H9 (cell line): ENCODE results near the gene NCKAP5. TPM values are rescaled to one million over a fixed set of nuclear protein-coding genes. Genes with fewer than 3 reads are reported as not detected.

ENCODE experiments used
- DNase-seq: peaks from one replicate; pipeline ENCODE4 v3.0.0-alpha.2; 2017
- H2AFZ ChIP-seq: one replicate; pipeline ENCODE4 v1.6.1; 2013; ENCODE audit warnings: mild to moderate bottlenecking, low read length, control low read depth, moderate library complexity
- H2AK5ac ChIP-seq: 2 replicates; pipeline ENCODE4 v1.6.1; 2013; ENCODE audit warnings: low read length, control low read depth, mixed read lengths; ENCODE audit not compliant: insufficient read length
- H2BK120ac ChIP-seq: one replicate; pipeline ENCODE4 v1.6.1; 2013; ENCODE audit warnings: low read depth, mild to moderate bottlenecking, low read length, control low read depth, inconsistent platforms; ENCODE audit not compliant: poor library complexity, severe bottlenecking
- H2BK12ac ChIP-seq: 2 replicates; pipeline ENCODE4 v1.6.1; 2013; ENCODE audit warnings: low read length, control low read depth, mixed read lengths, low read depth; ENCODE audit not compliant: insufficient read length
- H2BK15ac ChIP-seq: 2 replicates; pipeline ENCODE4 v1.6.1; 2013; ENCODE audit warnings: low read depth, low read length, control low read depth
- H2BK20ac ChIP-seq: one replicate; pipeline ENCODE4 v1.6.1; 2013; ENCODE audit warnings: low read depth, mild to moderate bottlenecking, low read length, control low read depth, inconsistent platforms; ENCODE audit not compliant: poor library complexity, severe bottlenecking
- H2BK5ac ChIP-seq: 2 replicates; pipeline ENCODE4 v1.6.1; 2013; ENCODE audit warnings: low read length, control low read depth, mixed read lengths; ENCODE audit not compliant: insufficient read length
- H3K14ac ChIP-seq: 2 replicates; pipeline ENCODE4 v1.6.1; 2013; ENCODE audit warnings: low read length, control low read depth; ENCODE audit not compliant: insufficient read depth
- H3K18ac ChIP-seq: 2 replicates; pipeline ENCODE4 v1.6.1; 2013; ENCODE audit warnings: low read depth, mild to moderate bottlenecking, mixed read lengths, low read length, control low read depth; ENCODE audit not compliant: insufficient read length
- H3K23ac ChIP-seq: 2 replicates; pipeline ENCODE4 v1.6.1; 2013; ENCODE audit warnings: low read length, control low read depth, mixed read lengths, low read depth; ENCODE audit not compliant: insufficient read length
- H3K23me2 ChIP-seq: 2 replicates; pipeline ENCODE4 v1.6.1; 2013; ENCODE audit warnings: low read depth, mild to moderate bottlenecking, mixed read lengths, low read length, control low read depth; ENCODE audit not compliant: insufficient read length, poor library complexity, severe bottlenecking
- H3K27ac ChIP-seq: 2 replicates; pipeline ENCODE4 v1.5.1; 2013; ENCODE audit warnings: low read length, control low read depth, mixed read lengths, low read depth; ENCODE audit not compliant: insufficient read length
- H3K27me3 ChIP-seq: 2 replicates; pipeline ENCODE4 v1.6.1; 2013; ENCODE audit warnings: low read length, control low read depth, inconsistent platforms; ENCODE audit not compliant: insufficient read depth
- H3K4ac ChIP-seq: 2 replicates; pipeline ENCODE4 v1.6.1; 2013; ENCODE audit warnings: low read depth, mild to moderate bottlenecking, control low read depth, inconsistent platforms, low read length, moderate library complexity
- H3K4me1 ChIP-seq: 2 replicates; pipeline ENCODE4 v1.6.1; 2013; ENCODE audit warnings: low read length, control low read depth, inconsistent platforms; ENCODE audit not compliant: insufficient read depth
- H3K4me2 ChIP-seq: 2 replicates; pipeline ENCODE4 v1.6.1; 2013; ENCODE audit warnings: low read length, control low read depth, mixed read lengths; ENCODE audit not compliant: insufficient read length, insufficient read depth
- H3K56ac ChIP-seq: 2 replicates; pipeline ENCODE4 v1.6.1; 2013; ENCODE audit warnings: low read depth, mild to moderate bottlenecking, mixed read lengths, low read length, control low read depth; ENCODE audit not compliant: insufficient read length
- H3K79me1 ChIP-seq: 2 replicates; pipeline ENCODE4 v1.6.1; 2013; ENCODE audit warnings: low read depth, mild to moderate bottlenecking, moderate library complexity, low read length, control low read depth, inconsistent platforms; ENCODE audit not compliant: insufficient read depth, poor library complexity, severe bottlenecking
- H3K79me2 ChIP-seq: 2 replicates; pipeline ENCODE4 v1.6.1; 2013; ENCODE audit warnings: low read length, control low read depth, inconsistent platforms; ENCODE audit not compliant: insufficient read depth
- H3K9ac ChIP-seq: 2 replicates; pipeline ENCODE4 v1.6.1; 2013; ENCODE audit warnings: low read length, control low read depth, mixed read lengths; ENCODE audit not compliant: insufficient read length; ENCODE audit errors: extremely low read depth
- H3K9me3 ChIP-seq: one replicate; pipeline ENCODE4 v1.6.1; 2013; ENCODE audit warnings: low read depth, low read length, inconsistent platforms; ENCODE audit not compliant: control insufficient read depth
- H3T11ph ChIP-seq: one replicate; pipeline ENCODE4 v1.6.1; 2013; ENCODE audit warnings: mild to moderate bottlenecking, low read length, control low read depth, inconsistent platforms
- H4K20me1 ChIP-seq: one replicate; pipeline ENCODE4 v1.6.1; 2013; ENCODE audit not compliant: control insufficient read depth, insufficient read length, insufficient read depth
- H4K5ac ChIP-seq: 2 replicates; pipeline ENCODE4 v1.6.1; 2013; ENCODE audit warnings: low read depth, mild to moderate bottlenecking, mixed read lengths, low read length, control low read depth; ENCODE audit not compliant: insufficient read length
- H4K8ac ChIP-seq: replicated peaks from 2 replicates; pipeline ENCODE4 v1.6.1; 2013; ENCODE audit warnings: low read length, control low read depth, mixed read lengths, low read depth; ENCODE audit not compliant: insufficient read length
- H4K91ac ChIP-seq: 2 replicates; pipeline ENCODE4 v1.6.1; 2013; ENCODE audit warnings: low read depth, mild to moderate bottlenecking, moderate library complexity, mixed read lengths, low read length, control low read depth; ENCODE audit not compliant: insufficient read length
- H3K27ac Mint-ChIP-seq, 3 experiments: 2 replicates in 2 of 3; 3 replicates in 1 of 3; pipeline ENCODE4 v1.8.0; 2020 to 2021; ENCODE audit warnings: mixed read lengths in 3 of 3, mild to moderate bottlenecking in 1 of 3, moderate library complexity in 1 of 3
- H3K27me3 Mint-ChIP-seq: 2 replicates; pipeline ENCODE4 v1.8.0; 2021; ENCODE audit warnings: low read depth, mild to moderate bottlenecking, moderate library complexity, mixed read lengths
- H3K36me3 Mint-ChIP-seq, 3 experiments: 2 replicates in 2 of 3; 3 replicates in 1 of 3; pipeline ENCODE4 v1.8.0; 2020 to 2021; ENCODE audit warnings: low read depth in 3 of 3, mixed read lengths in 3 of 3; ENCODE audit not compliant: insufficient read depth in 1 of 3
- H3K4me1 Mint-ChIP-seq, 2 experiments: 2 replicates each; pipeline ENCODE4 v1.8.0; 2020; ENCODE audit warnings: mixed read lengths in 2 of 2
- H3K4me3 Mint-ChIP-seq, 2 experiments: 2 replicates in 1 of 2; 3 replicates in 1 of 2; pipeline ENCODE4 v1.8.0; 2020 to 2021; ENCODE audit warnings: mild to moderate bottlenecking in 2 of 2, mixed read lengths in 2 of 2, moderate library complexity in 1 of 2
- H3K9me3 Mint-ChIP-seq, 2 experiments: 2 replicates in 1 of 2; 3 replicates in 1 of 2; pipeline ENCODE4 v1.8.0; 2020; ENCODE audit warnings: mild to moderate bottlenecking in 2 of 2, mixed read lengths in 2 of 2, moderate library complexity in 1 of 2
- WGBS: extraction: QIAGEN DNeasy Blood & Tissue Kit; methylation state at CpG from one replicate; pipeline ENCODE4 v1.1.7; 2013; ENCODE audit warnings: missing lambda C conversion rate, low lambda C conversion rate, mixed read lengths; ENCODE audit not compliant: insufficient read length; ENCODE audit errors: extremely low coverage; 5-methylcytosine and 5-hydroxymethylcytosine counted together
- total RNA-seq: library from RNA; stranded (reverse); gene quantifications from 2 replicates; pipeline ENCODE4 v1.2.1, GENCODE V29; 2021
- TF ChIP-seq, protein P1 (sequence below): fragments of 200-600 bp; sonication (generic); conservative IDR thresholded peaks from 3 replicates; pipeline ENCODE4 v1.8.0; 2021; ENCODE audit warnings: antibody characterized with exemption, mild to moderate bottlenecking

NCKAP5 gene
- total RNA-seq, 1 experiment from 2014 or later: 0.26 TPM

- H3K4ac ChIP-seq: no peak overlapping the region
- Mint-ChIP-seq H3K9me3 (no peaks in the 10 kb centered on the region), H3K36me3 (no peaks in the 10 kb centered on the region), H3K4me3 (no peak overlapping the region), H3K27me3 (peaks cover 2% of the 10 kb centered on the region), H3K4me1 (peaks cover 31% of the 10 kb centered on the region in 2 experiments), H3K27ac (peak overlapping the region in 1 of 3 experiments; percentile 42; a peak in 1 of 7 replicates)
- H3K9ac ChIP-seq: no peak overlapping the region
- TF ChIP-seq, protein P1, sequence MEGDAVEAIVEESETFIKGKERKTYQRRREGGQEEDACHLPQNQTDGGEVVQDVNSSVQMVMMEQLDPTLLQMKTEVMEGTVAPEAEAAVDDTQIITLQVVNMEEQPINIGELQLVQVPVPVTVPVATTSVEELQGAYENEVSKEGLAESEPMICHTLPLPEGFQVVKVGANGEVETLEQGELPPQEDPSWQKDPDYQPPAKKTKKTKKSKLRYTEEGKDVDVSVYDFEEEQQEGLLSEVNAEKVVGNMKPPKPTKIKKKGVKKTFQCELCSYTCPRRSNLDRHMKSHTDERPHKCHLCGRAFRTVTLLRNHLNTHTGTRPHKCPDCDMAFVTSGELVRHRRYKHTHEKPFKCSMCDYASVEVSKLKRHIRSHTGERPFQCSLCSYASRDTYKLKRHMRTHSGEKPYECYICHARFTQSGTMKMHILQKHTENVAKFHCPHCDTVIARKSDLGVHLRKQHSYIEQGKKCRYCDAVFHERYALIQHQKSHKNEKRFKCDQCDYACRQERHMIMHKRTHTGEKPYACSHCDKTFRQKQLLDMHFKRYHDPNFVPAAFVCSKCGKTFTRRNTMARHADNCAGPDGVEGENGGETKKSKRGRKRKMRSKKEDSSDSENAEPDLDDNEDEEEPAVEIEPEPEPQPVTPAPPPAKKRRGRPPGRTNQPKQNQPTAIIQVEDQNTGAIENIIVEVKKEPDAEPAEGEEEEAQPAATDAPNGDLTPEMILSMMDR: no peak
- no peak overlapping the region for H2AFZ ChIP-seq
- peaks cover 5% of the 10 kb centered on the region; the same call in 1 of the 2 replicates for H3K4me1 ChIP-seq
- H2BK120ac ChIP-seq: no peak overlapping the region
- H4K91ac ChIP-seq: no peak overlapping the region
- H3K23me2 ChIP-seq: no peaks in the 10 kb centered on the region
- H3K27ac ChIP-seq: no peak overlapping the region
- no peak overlapping the region for H2AK5ac ChIP-seq
- H2BK20ac ChIP-seq: no peak overlapping the region
- no peak overlapping the region for H3K23ac ChIP-seq
- no peak overlapping the region for H4K8ac ChIP-seq
- H3K14ac ChIP-seq: no peak overlapping the region
- no peak overlapping the region for H4K5ac ChIP-seq
- no peak overlapping the region for H2BK15ac ChIP-seq
- H3T11ph ChIP-seq: no peak overlapping the region
- H3K56ac ChIP-seq: no peak overlapping the region
- H3K27me3 ChIP-seq: no peaks in the 10 kb centered on the region; the same call in 1 of the 2 replicates
- no peak for DNase-seq
- H3K79me1 ChIP-seq: no peaks in the 10 kb centered on the region
- H4K20me1 ChIP-seq: no peaks in the 10 kb centered on the region
- no peak overlapping the region for H2BK5ac ChIP-seq
- no peak overlapping the region for H3K18ac ChIP-seq
- H3K79me2 ChIP-seq: no peaks in the 10 kb centered on the region
- H3K4me2 ChIP-seq: no peak overlapping the region
- no peak overlapping the region for H2BK12ac ChIP-seq
- no CpG with 5 or more reads among the region's 10 CpGs for WGBS
- no peaks in the 10 kb centered on the region for H3K9me3 ChIP-seq
Measured at GRCh38 chr2:133135035-133135654, 433.1 kb downstream of the NCKAP5 start.
